Measurements from ENCODE around the gene UBE2D1.
A peak's percentile ranks its signal among the peaks of the same experiment; 100 is the strongest.

The UBE2D1 gene

DNA sequence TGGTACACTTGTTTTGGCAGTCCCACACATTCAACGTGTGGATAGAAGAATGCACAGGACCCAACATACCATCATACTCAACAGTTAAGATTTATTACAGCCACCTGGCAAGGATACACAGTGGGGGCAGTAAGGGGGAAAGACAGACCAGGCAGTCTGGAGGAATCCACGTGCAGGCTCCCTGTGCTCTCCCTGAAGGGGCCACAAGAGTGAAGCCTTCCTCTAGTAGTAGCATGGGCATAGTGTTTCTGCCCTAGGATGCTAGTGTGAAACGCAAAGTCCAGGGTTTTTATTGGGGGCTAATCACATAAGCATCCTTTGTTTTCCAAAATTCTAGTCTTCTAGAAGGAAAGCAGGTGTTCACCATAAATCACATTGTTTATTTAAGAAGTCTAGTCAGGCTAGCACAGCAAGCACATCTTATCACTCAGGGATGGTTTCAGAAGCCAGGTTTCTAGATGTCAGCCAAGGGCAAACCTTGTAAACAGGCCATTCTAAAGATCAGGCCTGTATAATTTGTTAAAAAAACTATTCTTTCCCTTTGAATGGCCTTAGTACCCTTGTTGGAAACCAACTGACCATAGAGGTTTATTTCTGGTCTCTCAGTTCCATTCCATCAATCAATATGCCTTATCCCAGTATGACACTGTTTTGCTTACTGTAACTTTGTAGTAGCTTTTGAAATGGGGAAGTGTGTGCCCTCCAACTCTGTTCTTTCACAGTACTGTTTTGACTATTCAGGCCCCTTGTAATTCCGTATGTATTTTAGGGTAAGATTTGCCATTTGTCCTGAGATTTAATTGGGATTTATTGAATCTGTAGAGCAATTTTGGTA is 38.0 kb downstream of the UBE2D1 start:
- Histone ChIP-seq H3K27ac (no peak overlapping the region), H3K4me3 (no peak overlapping the region)
- TF ChIP-seq, protein P1, sequence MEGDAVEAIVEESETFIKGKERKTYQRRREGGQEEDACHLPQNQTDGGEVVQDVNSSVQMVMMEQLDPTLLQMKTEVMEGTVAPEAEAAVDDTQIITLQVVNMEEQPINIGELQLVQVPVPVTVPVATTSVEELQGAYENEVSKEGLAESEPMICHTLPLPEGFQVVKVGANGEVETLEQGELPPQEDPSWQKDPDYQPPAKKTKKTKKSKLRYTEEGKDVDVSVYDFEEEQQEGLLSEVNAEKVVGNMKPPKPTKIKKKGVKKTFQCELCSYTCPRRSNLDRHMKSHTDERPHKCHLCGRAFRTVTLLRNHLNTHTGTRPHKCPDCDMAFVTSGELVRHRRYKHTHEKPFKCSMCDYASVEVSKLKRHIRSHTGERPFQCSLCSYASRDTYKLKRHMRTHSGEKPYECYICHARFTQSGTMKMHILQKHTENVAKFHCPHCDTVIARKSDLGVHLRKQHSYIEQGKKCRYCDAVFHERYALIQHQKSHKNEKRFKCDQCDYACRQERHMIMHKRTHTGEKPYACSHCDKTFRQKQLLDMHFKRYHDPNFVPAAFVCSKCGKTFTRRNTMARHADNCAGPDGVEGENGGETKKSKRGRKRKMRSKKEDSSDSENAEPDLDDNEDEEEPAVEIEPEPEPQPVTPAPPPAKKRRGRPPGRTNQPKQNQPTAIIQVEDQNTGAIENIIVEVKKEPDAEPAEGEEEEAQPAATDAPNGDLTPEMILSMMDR (IDR thresholded peaks at IDR 0.05) = no peak
- no peak for DNase-seq (ENCODE audit: low spot score)

DNA sequence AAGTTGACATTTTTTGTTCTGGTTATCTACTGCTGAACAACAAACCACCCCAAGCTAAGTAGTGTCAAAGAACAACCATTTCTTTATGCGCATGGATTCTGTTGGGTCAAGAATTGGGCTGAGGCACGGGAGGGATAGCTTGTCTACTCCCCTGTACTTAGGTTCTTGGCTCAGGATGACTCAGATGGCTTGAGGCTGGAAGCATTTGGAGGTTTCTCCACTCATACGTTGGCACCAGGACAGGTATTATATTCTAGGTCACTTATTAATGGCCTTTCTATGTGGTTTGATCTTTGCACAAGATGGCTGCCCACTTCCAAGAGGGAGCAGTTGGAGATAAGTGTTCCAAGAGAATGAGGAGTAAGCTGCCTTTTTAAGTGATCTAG is 38.6 kb downstream of the UBE2D1 start:
- Histone ChIP-seq H3K27ac (no peak overlapping the region), H3K4me3 (no peak overlapping the region)
- TF ChIP-seq, protein P1 (IDR thresholded peaks at IDR 0.05) = no peak
- DNase-seq (ENCODE audit: low spot score) = no peak

DNA sequence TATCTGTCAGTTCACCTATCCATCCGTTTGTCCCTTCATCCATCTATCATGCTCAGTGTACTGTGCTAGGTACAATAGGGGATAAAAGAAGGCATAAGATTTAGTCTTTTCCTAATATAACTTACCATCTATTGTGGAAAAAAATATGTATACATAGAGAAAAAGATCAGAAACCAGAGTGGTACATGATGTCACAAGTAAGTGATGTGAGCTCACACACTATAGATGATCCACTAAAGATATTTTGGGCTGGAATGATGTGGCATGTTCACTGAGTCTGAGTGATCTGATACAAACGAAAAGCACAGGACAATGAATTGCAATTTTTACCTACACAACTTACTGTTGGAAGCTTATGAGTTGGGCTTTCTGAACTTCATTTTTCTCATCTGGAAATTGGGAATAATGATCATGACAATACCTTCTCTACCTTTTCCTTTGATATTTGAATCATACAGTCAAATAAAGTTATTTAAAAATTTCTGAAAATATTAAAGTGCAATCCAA is 47.7 kb downstream of the UBE2D1 start:
- no peak for DNase-seq (ENCODE audit: low spot score)
- TF ChIP-seq, protein P1 (IDR thresholded peaks at IDR 0.05) = no peak
- Histone ChIP-seq H3K4me3 (no peak overlapping the region), H3K27ac (no peak overlapping the region)

DNA sequence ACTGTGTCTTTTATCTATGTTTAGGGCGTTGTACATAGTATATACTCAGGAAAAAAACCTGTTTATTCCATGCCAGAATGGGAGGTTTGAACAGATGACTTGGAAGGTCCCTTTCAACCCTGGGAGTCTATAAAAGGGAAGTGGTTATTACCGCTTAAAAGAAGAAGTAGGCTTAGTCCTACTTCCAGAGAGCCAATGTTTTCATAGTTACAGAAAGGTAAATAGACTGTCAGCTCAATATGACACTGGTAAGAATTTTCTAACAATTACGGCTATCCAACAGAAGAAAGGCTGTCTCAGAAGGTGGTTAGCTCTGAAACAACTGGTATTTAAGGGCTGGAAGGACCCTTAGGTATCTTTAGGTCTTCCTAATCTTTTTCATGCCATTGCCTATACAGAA is 49.3 kb downstream of the UBE2D1 start:
- TF ChIP-seq, protein P1 (IDR thresholded peaks at IDR 0.05) = no peak
- H3K27ac ChIP-seq = peak overlapping the region; percentile 81 to 94
- H3K4me3 ChIP-seq = peak overlapping the region; percentile 92
- DNase-seq (ENCODE audit: low spot score) = no peak

DNA sequence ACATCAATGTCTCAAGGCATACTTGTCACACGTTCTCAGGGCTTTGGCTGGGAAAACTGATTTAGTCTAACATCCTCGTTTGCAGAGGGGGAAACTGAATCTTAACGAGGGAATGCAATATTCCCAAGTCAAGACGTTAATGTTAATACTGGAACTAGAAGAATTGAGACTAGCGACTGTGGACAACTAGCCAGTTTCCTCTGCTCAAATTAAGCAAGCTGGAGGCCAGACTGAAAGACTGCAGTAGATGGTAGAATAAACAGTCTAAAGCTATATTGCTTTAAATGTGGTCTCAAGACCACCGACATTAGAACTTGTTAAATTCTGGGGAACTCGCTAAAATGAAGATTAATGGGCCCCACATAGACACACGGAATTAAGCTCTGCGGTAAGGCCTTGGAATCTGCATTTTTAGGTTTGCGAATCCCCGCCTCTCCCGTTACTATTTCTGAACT is 49.8 kb downstream of the UBE2D1 start:
- DNase-seq (ENCODE audit: low spot score) = no peak
- TF ChIP-seq, protein P1 (IDR thresholded peaks at IDR 0.05) = no peak
- peak overlapping the region; percentile 92 for H3K4me3 ChIP-seq
- peak overlapping the region; percentile 81 to 94 for H3K27ac ChIP-seq

DNA sequence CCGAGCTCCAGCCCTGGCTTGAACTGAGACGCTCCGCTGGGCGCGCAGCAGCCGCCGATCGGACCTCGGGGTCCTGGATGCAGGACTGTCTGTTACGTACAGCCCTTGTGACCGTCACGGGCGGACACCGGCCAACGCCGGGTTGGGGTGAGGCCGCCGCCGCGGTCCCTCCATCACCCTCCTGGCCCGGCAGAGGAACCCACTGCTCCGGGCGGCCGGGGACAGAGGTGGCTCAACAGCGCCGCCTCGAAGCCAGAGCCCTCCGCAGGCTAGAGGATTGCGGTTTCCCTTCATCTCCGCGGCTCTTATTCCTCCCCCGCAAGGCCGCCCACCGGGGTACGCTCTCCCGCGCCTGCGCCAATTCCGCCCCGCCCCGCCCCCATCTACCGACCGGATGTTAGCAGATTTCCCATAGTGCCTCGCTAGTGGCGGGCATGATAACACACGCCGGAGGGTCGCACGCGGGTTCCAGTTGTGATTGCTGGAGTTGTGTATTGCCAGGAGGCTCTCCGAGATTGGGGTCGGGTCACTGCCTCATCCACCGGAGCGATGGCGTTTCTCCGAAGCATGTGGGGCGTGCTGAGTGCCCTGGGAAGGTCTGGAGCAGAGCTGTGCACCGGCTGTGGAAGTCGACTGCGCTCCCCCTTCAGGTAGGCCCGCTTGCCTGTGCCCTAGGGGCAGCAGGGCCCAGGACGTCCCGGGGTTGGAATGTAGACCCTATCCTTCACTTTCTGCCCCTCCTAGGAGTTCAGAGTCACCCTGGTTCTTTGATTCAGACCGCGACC is 50.4 kb downstream of the UBE2D1 start, which contains the start of gene TFAM:
Gene TFAM (plus strand): TSS at position 412 of the 785 bp plus-strand sequence. CDS start 138 bp downstream, at position 550.
- TF ChIP-seq, protein P1 (IDR thresholded peaks at IDR 0.05) = no peak
- Histone ChIP-seq H3K27ac (peak within 1 kb of the TSS; percentile 81 to 94), H3K4me3 (peak within 1 kb of the TSS; percentile 92)
- DNase-seq (ENCODE audit: low spot score) = peak; percentile 97

All from coronary artery (tissue), 2 donors.